HEK293T (cell line): Measurements from ENCODE around the gene FZR1.
"Not testable (repeated sequence)": the region's sequence is repeated elsewhere in the genome, so short reads cannot be mapped to it uniquely, and the experiment has no call there.

Source experiments
- BHLHE40 ChIP-seq: fragments of 450-650 bp; IDR thresholded peaks from 2 replicates; pipeline ENCODE4 v1.6.1; 2016; ENCODE audit warnings: mild to moderate bottlenecking, moderate library complexity, borderline replicate concordance
- CTBP1 ChIP-seq: fragments of 450-650 bp; IDR thresholded peaks from 2 replicates; pipeline ENCODE4 v1.6.1; 2016; ENCODE audit warnings: borderline replicate concordance
- FOXA1 ChIP-seq: fragments of 450-650 bp; IDR thresholded peaks from 2 replicates; pipeline ENCODE4 v1.6.1; 2016; ENCODE audit warnings: mild to moderate bottlenecking
- FOXM1 ChIP-seq: fragments of 450-650 bp; IDR thresholded peaks from 2 replicates; pipeline ENCODE4 v1.6.1; 2017; ENCODE audit warnings: mild to moderate bottlenecking, borderline replicate concordance
- HDGF ChIP-seq: fragments of 450-650 bp; IDR thresholded peaks from 2 replicates; pipeline ENCODE4 v1.6.1; 2017; ENCODE audit warnings: antibody characterized with exemption, borderline replicate concordance
- L3MBTL2 ChIP-seq: fragments of 450-650 bp; conservative IDR thresholded peaks from 2 replicates; pipeline ENCODE4 v1.6.1; 2016; ENCODE audit warnings: mild to moderate bottlenecking
- LEF1 ChIP-seq: fragments of 450-650 bp; IDR thresholded peaks from 2 replicates; pipeline ENCODE4 v1.6.1; 2017; ENCODE audit warnings: mild to moderate bottlenecking, borderline replicate concordance
- NFRKB ChIP-seq: fragments of 450-650 bp; IDR thresholded peaks from 2 replicates; pipeline ENCODE4 v1.6.1; 2016; ENCODE audit warnings: mild to moderate bottlenecking, moderate library complexity
- SP1 ChIP-seq: fragments of 450-650 bp; IDR thresholded peaks from 2 replicates; pipeline ENCODE4 v1.6.1; 2017
- SUZ12 ChIP-seq: fragments of 450-650 bp; IDR thresholded peaks from 2 replicates; pipeline ENCODE4 v1.6.1; 2016; ENCODE audit warnings: mild to moderate bottlenecking
- ZNF384 ChIP-seq: fragments of 450-650 bp; IDR thresholded peaks from 2 replicates; pipeline ENCODE4 v1.6.1; 2016

DNA sequence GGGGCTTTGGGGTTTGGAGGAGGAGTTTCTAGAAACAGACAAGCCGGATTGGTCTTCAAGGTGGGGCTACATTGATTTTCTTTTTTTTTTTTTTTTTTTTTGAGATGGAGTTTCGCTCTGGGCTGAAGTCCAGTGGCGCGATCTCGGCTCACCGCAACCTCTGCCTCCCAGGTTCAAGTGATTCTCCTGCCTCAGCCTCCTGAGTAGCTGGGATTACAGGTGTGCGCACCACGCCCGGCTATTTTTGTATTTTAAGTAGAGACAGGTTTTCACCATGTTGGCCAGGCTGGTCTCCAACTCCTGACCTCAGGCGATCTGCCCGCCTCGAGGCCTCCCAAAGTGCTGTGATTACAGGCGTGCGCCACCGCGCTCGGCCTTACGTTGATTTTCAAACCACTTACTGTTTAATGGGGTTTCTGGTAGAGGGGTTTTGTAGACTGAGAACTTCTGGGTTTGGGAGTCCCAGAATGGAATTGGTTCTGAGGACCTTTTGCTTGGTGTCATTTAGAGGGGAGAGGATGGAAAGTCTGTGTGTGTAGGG, 2.1 kb downstream of the FZR1 start:
- not testable (repeated sequence) for TF ChIP-seq FOXA1, SUZ12, FOXM1, BHLHE40, SP1, HDGF, LEF1, CTBP1, NFRKB, L3MBTL2
- 0 out of 2 replicates have a peak, but pooled peaks have one; percentile 25 for TF ChIP-seq ZNF384
